ENCODE measurements around the gene LDLRAD1.
A peak's percentile ranks its signal among the peaks of the same experiment; 100 is the strongest.
"Not testable (repeated sequence)": the region's sequence is repeated elsewhere in the genome, so short reads cannot be mapped to it uniquely, and the experiment has no call there.

The LDLRAD1 gene

GRCh38 chr1:53992085-53992874, 25.7 kb downstream of the LDLRAD1 start:
- no peak for DNase-seq

GRCh38 chr1:53987880-53988279, 30.1 kb downstream of the LDLRAD1 start:
- DNase-seq, result no peak

GRCh38 chr1:53986458-53986857, 31.5 kb downstream of the LDLRAD1 start:
- no peak for DNase-seq

GRCh38 chr1:53984726-53985125, 33.3 kb downstream of the LDLRAD1 start:
- no peak for DNase-seq

GRCh38 chr1:53982763-53983104, 35.3 kb downstream of the LDLRAD1 start:
- DNase-seq, result no peak

GRCh38 chr1:53982034-53982762, 35.8 kb downstream of the LDLRAD1 start:
- DNase-seq, result peak; percentile 44

- DNase-seq, result no peak
Observed at GRCh38 chr1:53981220-53981619, 36.8 kb downstream of the LDLRAD1 start.

GRCh38 chr1:53979712-53980450, 38.1 kb downstream of the LDLRAD1 start:
- DNase-seq, result no peak

- DNase-seq, result no peak
Observed at GRCh38 chr1:53975861-53976260, 42.1 kb downstream of the LDLRAD1 start.

GRCh38 chr1:53971718-53972117, 46.3 kb downstream of the LDLRAD1 start:
- no peak for DNase-seq

- DNase-seq, result not testable (repeated sequence)
Observed at GRCh38 chr1:53969323-53969722, 48.7 kb downstream of the LDLRAD1 start.

- peak; percentile 23 for DNase-seq
Observed at GRCh38 chr1:53968125-53968513, 49.9 kb downstream of the LDLRAD1 start.

GRCh38 chr1:53967409-53968124, 50.4 kb downstream of the LDLRAD1 start:
- DNase-seq, result peak; percentile 19

- no peak for DNase-seq
Observed at GRCh38 chr1:53966794-53967193, 51.2 kb downstream of the LDLRAD1 start.

GRCh38 chr1:53964109-53964508, 53.9 kb downstream of the LDLRAD1 start:
- no peak for DNase-seq

- DNase-seq, result no peak
Observed at GRCh38 chr1:53963460-53963859, 54.5 kb downstream of the LDLRAD1 start.

GRCh38 chr1:53962395-53962794, 55.6 kb downstream of the LDLRAD1 start:
- DNase-seq, result no peak

GRCh38 chr1:53959664-53960250, 58.2 kb downstream of the LDLRAD1 start:
- peak; percentile 16 for DNase-seq

Measured in NCI-H146 (cell line).